Nephron (organoid): ENCODE data around the gene SH3BP4.

ENCODE experiments used
- H3K27ac Mint-ChIP-seq, 3 experiments: 2 replicates each; pipeline ENCODE4 v1.8.0; 2020; ENCODE audit warnings: mixed read lengths in 3 of 3, mild to moderate bottlenecking in 2 of 3, moderate library complexity in 1 of 3
- H3K27me3 Mint-ChIP-seq: 2 replicates; pipeline ENCODE4 v1.8.0; 2021; ENCODE audit warnings: low read depth, mild to moderate bottlenecking, moderate library complexity, mixed read lengths
- H3K36me3 Mint-ChIP-seq: 2 replicates; pipeline ENCODE4 v1.8.0; 2020; ENCODE audit warnings: low read depth, mixed read lengths
- H3K4me1 Mint-ChIP-seq: 2 replicates; pipeline ENCODE4 v1.8.0; 2020; ENCODE audit warnings: mixed read lengths
- H3K4me3 Mint-ChIP-seq, 3 experiments: 2 replicates each; pipeline ENCODE4 v1.8.0; 2020; ENCODE audit warnings: mild to moderate bottlenecking in 3 of 3, mixed read lengths in 3 of 3, moderate library complexity in 2 of 3
- H3K9me3 Mint-ChIP-seq: 2 replicates; pipeline ENCODE4 v1.8.0; 2020; ENCODE audit warnings: mixed read lengths
- CTCF ChIP-seq, 3 experiments: fragments of 200-600 bp; sonication (generic); IDR thresholded peaks; one replicate each; pipeline ENCODE4 v1.5.0; 2021; ENCODE audit warnings: antibody characterized with exemption in 3 of 3; ENCODE audit not compliant: unreplicated experiment in 3 of 3

SH3BP4 gene

GRCh38 chr2:234976479-234977227, 24.8 kb downstream of the SH3BP4 start:
- H3K27me3 Mint-ChIP-seq, result peaks cover 7% of the 10 kb centered on the region
- peaks cover 47% of the 10 kb centered on the region for H3K4me1 Mint-ChIP-seq
- H3K27ac Mint-ChIP-seq, result peak overlapping the region in 1 of 3 experiments; percentile 33
- H3K4me3 Mint-ChIP-seq, result no peak overlapping the region
- H3K9me3 Mint-ChIP-seq, result no peaks in the 10 kb centered on the region
- peaks cover 13% of the 10 kb centered on the region for H3K36me3 Mint-ChIP-seq
- TF ChIP-seq CTCF (IDR thresholded peaks at IDR 0.05; ENCODE audit: unreplicated experiment in 3 of 3), result no peak

DNA sequence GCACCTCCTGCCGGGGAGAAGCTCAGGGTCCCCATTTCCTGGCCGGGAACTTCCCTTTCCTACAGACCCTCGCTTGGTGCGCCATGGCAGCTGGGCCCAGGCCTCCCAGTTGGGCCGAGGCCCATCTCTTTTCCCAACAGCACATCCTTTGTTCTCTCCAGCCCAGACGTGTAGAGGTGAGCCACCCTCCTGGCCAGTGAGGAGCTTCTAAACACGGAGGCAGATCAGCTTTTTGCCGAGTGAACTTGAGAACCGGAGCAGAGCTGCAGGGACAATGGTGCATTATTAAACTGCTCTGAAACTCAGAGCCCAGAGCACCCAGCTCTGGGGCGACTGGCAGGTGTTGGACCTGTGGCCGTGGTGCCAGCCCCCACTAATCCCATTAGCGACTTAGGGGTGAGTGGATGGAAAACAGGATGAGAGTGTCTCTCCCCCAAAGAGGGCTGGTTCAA, 25.4 kb downstream of the SH3BP4 start:
- Mint-ChIP-seq H3K4me1 (peaks cover 52% of the 10 kb centered on the region), H3K9me3 (no peaks in the 10 kb centered on the region), H3K4me3 (no peak overlapping the region), H3K27me3 (peaks cover 7% of the 10 kb centered on the region), H3K36me3 (peaks cover 13% of the 10 kb centered on the region), H3K27ac (no peak overlapping the region)
- no peak for TF ChIP-seq CTCF (IDR thresholded peaks at IDR 0.05; ENCODE audit: unreplicated experiment in 3 of 3)

GRCh38 chr2:234978466-234979203, 26.8 kb downstream of the SH3BP4 start:
- TF ChIP-seq CTCF (IDR thresholded peaks at IDR 0.05; ENCODE audit: unreplicated experiment in 3 of 3), result no peak
- peak overlapping the region in 2 of 3 experiments; percentile 50 to 95 for H3K27ac Mint-ChIP-seq
- peak overlapping the region in 1 of 3 experiments; percentile 21 for H3K4me3 Mint-ChIP-seq
- no peaks in the 10 kb centered on the region for H3K9me3 Mint-ChIP-seq
- peaks cover 3% of the 10 kb centered on the region for H3K27me3 Mint-ChIP-seq
- H3K4me1 Mint-ChIP-seq, result peaks cover 57% of the 10 kb centered on the region
- H3K36me3 Mint-ChIP-seq, result peaks cover 13% of the 10 kb centered on the region

GRCh38 chr2:234979204-234980167, 27.7 kb downstream of the SH3BP4 start:
- H3K9me3 Mint-ChIP-seq, result no peaks in the 10 kb centered on the region
- H3K36me3 Mint-ChIP-seq, result peaks cover 13% of the 10 kb centered on the region
- peaks cover 59% of the 10 kb centered on the region for H3K4me1 Mint-ChIP-seq
- peaks cover 3% of the 10 kb centered on the region for H3K27me3 Mint-ChIP-seq
- no peak for TF ChIP-seq CTCF (IDR thresholded peaks at IDR 0.05; ENCODE audit: unreplicated experiment in 3 of 3)
- peak overlapping the region; percentile 90 to 95 (median 93) for H3K27ac Mint-ChIP-seq
- H3K4me3 Mint-ChIP-seq, result no peak overlapping the region

DNA sequence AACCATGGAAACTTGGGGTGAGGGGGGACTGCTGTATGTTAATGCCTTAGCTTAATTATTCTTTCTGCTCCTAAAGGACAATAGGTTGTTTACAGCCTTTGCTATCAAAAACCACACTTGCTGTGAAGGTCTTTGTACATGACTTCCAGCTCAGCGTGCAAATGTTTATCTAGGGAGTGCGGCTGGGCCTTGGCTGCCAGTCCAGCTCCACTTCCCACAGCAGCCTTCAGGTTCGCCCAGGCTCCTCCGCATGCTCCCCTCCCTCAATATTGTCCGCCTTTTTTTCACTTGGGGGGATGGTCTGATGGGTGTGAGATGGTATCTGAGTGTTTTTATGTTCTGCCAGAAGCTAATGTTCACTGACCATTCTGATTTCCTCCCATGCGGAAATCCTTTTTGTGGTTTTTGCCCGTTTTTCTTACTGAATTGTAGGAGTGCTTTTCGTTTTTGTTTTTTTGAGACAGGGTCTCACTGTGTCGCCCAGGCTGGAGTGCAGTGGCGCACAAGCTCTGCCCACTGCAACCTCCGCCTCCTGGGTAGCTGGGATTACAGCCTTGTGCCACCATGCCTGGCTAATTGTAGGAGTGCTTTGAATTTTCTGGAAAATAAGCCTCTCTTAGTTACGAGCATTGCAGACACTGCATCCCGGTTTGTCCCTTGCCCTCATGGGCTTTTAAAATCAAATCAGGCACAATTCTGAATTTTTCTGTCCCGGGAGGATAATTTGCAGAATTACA, 28.8 kb downstream of the SH3BP4 start:
- Mint-ChIP-seq H3K36me3 (peaks cover 13% of the 10 kb centered on the region), H3K9me3 (no peaks in the 10 kb centered on the region), H3K27me3 (peaks cover 4% of the 10 kb centered on the region), H3K4me3 (peak overlapping the region; percentile 38 to 57 (median 51)), H3K4me1 (peaks cover 52% of the 10 kb centered on the region), H3K27ac (peak overlapping the region; percentile 90 to 95 (median 93))
- TF ChIP-seq CTCF (IDR thresholded peaks at IDR 0.05; ENCODE audit: unreplicated experiment in 3 of 3), result no peak
